Measurements from ENCODE around the gene POLR3B. TPM values are rescaled to one million over a fixed set of nuclear protein-coding genes. Genes with fewer than 3 reads are reported as not detected.

The POLR3B gene
- total and polyA plus RNA-seq, 2 of the 8 experiments (the other 6 are each of a cell fraction or from before 2014, with no cell fraction given) = 5.0 to 13.2 TPM

DNA sequence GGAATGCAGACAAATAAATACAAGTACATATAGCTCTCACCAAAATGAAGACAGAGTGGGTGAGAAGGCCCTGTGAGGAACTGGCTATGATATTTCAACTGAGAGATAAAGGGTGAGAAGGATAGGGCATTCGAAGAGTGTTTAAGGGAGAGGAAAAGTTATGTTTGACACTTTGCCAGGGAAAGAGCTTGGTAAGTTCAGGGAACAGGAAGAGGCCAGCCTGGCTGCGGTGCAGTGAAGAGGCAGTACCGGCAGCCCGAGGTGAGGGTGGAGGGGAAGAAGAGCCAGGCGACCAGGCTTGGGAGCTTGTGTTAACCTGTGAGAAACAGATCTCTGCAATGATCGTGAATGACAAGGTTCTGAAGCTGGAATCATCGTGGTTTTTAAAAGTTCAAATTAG, 140.5 kb downstream of the POLR3B start (continued):
- TF ChIP-seq, protein P1, sequence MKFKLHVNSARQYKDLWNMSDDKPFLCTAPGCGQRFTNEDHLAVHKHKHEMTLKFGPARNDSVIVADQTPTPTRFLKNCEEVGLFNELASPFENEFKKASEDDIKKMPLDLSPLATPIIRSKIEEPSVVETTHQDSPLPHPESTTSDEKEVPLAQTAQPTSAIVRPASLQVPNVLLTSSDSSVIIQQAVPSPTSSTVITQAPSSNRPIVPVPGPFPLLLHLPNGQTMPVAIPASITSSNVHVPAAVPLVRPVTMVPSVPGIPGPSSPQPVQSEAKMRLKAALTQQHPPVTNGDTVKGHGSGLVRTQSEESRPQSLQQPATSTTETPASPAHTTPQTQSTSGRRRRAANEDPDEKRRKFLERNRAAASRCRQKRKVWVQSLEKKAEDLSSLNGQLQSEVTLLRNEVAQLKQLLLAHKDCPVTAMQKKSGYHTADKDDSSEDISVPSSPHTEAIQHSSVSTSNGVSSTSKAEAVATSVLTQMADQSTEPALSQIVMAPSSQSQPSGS (IDR thresholded peaks at IDR 0.05; ENCODE audit: low read length) = no peak
- TF ChIP-seq NANOG (IDR thresholded peaks at IDR 0.05; ENCODE audit: insufficient read depth, low read depth, low read length, poor library complexity, severe bottlenecking) = no peak
- no peak for TF ChIP-seq GTF2F1 (IDR thresholded peaks at IDR 0.05; ENCODE audit: borderline replicate concordance, low read depth, low read length)
- no peak for TF ChIP-seq HDAC6 (IDR thresholded peaks at IDR 0.05; ENCODE audit: low read depth, low read length)
- TF ChIP-seq, protein P2, sequence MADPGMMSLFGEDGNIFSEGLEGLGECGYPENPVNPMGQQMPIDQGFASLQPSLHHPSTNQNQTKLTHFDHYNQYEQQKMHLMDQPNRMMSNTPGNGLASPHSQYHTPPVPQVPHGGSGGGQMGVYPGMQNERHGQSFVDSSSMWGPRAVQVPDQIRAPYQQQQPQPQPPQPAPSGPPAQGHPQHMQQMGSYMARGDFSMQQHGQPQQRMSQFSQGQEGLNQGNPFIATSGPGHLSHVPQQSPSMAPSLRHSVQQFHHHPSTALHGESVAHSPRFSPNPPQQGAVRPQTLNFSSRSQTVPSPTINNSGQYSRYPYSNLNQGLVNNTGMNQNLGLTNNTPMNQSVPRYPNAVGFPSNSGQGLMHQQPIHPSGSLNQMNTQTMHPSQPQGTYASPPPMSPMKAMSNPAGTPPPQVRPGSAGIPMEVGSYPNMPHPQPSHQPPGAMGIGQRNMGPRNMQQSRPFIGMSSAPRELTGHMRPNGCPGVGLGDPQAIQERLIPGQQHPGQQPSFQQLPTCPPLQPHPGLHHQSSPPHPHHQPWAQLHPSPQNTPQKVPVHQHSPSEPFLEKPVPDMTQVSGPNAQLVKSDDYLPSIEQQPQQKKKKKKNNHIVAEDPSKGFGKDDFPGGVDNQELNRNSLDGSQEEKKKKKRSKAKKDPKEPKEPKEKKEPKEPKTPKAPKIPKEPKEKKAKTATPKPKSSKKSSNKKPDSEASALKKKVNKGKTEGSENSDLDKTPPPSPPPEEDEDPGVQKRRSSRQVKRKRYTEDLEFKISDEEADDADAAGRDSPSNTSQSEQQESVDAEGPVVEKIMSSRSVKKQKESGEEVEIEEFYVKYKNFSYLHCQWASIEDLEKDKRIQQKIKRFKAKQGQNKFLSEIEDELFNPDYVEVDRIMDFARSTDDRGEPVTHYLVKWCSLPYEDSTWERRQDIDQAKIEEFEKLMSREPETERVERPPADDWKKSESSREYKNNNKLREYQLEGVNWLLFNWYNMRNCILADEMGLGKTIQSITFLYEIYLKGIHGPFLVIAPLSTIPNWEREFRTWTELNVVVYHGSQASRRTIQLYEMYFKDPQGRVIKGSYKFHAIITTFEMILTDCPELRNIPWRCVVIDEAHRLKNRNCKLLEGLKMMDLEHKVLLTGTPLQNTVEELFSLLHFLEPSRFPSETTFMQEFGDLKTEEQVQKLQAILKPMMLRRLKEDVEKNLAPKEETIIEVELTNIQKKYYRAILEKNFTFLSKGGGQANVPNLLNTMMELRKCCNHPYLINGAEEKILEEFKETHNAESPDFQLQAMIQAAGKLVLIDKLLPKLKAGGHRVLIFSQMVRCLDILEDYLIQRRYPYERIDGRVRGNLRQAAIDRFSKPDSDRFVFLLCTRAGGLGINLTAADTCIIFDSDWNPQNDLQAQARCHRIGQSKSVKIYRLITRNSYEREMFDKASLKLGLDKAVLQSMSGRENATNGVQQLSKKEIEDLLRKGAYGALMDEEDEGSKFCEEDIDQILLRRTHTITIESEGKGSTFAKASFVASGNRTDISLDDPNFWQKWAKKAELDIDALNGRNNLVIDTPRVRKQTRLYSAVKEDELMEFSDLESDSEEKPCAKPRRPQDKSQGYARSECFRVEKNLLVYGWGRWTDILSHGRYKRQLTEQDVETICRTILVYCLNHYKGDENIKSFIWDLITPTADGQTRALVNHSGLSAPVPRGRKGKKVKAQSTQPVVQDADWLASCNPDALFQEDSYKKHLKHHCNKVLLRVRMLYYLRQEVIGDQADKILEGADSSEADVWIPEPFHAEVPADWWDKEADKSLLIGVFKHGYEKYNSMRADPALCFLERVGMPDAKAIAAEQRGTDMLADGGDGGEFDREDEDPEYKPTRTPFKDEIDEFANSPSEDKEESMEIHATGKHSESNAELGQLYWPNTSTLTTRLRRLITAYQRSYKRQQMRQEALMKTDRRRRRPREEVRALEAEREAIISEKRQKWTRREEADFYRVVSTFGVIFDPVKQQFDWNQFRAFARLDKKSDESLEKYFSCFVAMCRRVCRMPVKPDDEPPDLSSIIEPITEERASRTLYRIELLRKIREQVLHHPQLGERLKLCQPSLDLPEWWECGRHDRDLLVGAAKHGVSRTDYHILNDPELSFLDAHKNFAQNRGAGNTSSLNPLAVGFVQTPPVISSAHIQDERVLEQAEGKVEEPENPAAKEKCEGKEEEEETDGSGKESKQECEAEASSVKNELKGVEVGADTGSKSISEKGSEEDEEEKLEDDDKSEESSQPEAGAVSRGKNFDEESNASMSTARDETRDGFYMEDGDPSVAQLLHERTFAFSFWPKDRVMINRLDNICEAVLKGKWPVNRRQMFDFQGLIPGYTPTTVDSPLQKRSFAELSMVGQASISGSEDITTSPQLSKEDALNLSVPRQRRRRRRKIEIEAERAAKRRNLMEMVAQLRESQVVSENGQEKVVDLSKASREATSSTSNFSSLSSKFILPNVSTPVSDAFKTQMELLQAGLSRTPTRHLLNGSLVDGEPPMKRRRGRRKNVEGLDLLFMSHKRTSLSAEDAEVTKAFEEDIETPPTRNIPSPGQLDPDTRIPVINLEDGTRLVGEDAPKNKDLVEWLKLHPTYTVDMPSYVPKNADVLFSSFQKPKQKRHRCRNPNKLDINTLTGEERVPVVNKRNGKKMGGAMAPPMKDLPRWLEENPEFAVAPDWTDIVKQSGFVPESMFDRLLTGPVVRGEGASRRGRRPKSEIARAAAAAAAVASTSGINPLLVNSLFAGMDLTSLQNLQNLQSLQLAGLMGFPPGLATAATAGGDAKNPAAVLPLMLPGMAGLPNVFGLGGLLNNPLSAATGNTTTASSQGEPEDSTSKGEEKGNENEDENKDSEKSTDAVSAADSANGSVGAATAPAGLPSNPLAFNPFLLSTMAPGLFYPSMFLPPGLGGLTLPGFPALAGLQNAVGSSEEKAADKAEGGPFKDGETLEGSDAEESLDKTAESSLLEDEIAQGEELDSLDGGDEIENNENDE (IDR thresholded peaks at IDR 0.05; ENCODE audit: insufficient replicate concordance, low read length) = no peak

All from H1 (cell line).